SIG-M5 (cell line): ENCODE measurements around the gene SLC6A6.

Experiments
- DNase-seq: peaks from one replicate; lab custom pipeline; 2025; lab: John Stamatoyannopoulos, UW

SLC6A6 gene

DNA sequence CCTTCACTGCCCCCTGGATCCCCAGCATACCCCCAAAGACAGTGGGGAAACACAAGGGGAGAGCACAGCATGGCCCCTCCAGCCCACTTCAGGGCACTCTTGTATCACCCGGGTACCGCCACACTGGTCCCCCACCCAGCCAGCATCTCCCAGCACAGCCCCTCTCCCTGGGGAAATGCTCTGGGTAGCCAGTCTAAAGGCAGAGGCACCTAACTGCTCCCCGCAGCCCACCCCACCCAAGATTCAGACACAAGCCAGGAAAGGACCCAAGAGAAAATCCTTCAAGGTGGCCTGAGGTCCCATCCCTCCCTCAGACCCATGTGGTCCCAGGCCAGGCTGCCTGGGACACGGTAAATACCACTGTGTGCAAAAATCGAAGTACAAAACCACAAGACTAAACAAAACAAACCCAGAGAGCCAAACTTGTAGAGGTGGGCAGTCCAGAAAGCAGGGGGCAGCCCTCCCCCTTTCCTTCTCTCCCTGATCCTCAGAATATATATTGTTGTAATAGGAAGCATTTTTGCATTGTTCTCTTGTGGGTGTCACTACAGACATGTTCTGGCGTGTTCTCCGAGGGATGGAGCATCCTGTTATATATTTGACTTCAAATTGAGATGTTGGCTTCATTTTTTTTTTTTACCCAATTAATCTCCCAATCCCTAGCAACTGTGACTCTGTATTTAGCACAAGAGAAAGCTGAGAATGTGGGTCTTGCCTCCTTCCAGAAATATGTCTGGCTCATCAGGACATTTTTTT lies 86.1 kb downstream of the SLC6A6 start:
- no peak for DNase-seq

DNA sequence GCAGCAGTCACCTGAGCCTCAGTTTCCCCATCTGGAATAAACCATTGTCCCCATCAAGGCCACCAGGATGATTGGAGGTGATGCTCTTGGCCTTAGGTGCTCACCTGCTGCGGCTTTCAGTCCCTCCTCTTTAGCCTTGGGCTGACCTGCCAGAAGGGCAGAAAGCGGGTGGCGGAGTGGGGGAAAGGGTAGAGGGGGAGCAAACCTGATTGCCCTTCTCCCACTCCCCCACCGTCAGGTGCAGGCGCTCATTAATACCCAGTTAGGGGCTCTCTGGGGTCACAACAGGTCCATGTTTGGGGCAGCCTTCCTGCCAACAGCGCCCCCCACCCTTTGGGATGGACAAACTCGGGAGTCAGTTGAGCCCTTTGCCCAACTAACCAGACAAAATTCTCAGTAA lies 87.2 kb downstream of the SLC6A6 start:
- DNase-seq: no peak

DNA sequence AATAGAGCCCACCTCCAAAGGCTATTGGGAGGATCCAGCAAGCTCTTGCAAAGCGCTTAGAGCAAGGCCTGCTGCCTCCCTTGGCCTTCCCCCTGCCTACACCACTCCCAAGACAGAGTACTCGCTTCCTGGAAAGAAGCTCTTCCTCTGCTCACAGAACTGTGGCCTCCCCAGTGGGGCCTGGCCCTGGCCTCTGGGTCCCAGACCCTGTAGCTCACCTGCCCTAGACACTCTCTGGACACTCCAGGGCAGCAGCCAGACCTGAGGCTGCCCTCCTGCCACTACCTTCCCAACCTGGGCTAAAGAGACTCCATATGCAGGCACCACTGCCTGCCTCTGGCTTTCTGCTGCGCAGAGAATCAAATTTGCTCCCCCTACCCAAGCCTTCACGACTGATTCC lies 87.8 kb downstream of the SLC6A6 start:
- no peak for DNase-seq

DNA sequence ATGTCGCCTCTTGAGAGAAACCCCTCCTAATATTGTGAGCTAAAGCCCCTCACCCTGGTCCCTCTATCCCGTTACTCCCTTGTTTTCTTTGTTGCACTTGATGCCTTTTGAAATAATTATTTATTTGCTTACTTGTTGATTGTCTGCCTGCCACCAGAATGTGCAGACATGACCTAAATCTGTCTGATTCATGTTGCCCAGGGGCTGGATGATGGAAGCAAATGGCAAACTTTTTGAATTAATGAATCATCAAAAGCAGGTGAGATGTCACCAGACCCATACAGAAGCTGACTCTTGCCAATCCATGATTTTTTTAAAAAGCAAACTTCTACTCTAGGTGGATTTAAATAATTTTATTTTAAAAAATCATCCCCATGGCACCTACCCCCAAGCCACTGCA lies 88.4 kb downstream of the SLC6A6 start:
- DNase-seq: no peak

DNA sequence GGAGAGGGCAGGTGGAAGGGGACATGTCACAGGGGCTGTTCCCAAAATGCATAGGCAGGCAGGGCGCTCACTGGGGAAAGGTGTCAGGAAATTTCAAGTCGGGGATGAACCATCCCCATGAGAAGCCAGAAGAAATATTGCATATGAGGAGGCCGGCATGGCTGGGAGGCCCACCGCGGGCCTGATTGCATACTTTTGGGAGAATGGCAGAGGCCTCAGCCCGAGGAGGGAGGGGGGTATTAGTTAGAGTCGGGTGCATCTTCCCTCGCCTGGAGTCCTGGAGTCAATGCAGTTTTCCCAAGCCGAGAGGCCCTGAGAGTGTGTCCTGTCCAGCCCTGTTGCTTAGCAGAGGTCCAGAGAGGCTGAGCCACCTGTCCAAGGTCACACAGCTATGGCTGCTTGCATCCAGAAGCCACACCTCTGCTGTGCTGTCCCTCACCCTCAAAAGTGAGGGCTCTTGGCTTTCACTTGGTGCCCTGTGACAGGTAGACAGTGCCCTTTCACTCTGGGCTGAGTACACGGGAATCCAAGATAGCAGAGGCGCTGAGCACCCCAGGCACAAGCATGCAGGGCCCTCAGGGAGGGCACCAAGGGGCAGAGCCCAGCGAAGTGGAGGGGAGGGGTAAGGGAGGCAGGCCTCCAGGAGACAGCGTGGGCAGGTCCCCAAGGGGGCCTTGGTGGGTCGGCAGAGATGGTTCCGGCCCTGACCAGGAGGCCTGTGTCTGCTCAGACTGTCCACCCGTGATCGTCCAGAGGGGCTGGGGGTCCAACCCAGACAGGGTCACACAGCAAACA lies 89.2 kb downstream of the SLC6A6 start:
- no peak for DNase-seq

DNA sequence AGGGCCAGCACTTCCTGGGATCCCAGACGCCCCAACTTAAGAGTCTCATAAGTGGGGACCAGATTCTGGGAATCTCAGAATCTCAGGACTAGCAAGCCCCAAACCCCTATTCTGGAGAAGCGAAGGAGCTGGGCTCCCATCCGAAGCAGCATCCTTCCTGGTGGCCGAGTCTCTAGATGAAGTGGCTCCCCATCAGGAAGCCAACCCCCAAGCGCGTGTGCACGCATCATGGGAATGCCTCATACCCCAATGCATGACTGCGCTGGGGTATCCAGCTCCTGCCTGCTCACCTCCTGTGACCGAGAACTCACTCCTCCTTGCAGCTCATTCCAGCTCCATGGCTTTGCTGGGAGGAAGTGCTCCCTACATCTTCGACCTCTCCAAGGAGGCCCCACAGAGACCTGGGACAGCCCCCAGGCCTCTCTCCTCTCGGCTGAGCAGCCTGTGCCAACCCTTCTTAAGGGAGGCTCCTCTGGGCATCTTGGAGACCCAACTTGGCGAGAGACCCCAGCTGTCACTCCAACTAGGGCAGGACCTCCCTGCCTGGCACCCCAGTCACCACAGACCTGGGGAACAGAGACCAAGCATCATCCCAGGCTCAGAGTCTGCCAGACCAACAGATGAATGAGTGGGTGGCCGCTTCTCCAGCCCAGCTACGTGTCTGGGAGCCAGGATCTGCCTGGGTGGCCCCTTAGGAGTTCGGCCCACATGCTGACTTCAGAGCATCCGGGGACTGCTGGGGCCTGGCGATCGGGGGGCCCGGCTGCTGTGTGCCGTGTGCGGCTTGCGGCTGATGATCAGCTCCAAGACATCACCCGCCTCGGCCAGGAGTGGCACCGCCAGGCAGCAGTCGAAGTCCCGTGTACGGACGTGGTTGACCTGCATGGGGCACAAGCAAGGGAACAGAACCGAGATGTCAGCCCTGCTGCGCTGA lies 90.8 kb downstream of the SLC6A6 start:
- no peak for DNase-seq

DNA sequence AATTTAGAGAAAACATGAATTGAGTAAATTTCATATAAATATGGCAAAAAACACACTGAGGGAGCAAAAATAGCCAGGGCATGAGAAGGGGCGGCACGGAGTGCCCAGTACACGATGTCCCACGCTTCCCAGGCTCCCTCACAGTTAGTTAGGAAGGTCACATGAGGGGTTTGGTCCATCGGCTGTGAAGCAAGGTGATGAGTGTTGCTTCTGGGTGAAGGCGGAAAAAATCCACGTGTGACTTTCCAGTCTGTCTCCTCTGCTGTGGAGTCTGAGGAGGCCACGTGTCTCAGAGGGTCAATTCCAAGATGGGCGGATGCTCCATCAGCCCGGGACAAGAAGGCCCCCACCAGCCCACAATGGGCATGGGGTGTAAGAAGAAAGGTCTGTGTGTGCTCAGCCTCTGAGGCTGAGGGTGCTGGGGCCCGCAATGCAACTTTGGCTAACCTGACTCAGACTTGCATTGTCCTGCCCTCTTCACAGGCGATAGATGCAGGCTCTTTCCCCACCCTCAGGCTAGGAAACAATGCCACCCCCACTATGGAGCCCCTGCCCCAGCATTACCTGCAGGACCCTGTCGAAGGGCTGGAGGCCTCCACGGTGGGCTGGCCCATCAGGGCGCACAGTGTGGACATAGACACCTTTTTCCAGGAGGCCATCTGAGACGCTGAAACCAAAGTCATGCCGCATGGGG lies 92.0 kb downstream of the SLC6A6 start:
- DNase-seq: no peak

DNA sequence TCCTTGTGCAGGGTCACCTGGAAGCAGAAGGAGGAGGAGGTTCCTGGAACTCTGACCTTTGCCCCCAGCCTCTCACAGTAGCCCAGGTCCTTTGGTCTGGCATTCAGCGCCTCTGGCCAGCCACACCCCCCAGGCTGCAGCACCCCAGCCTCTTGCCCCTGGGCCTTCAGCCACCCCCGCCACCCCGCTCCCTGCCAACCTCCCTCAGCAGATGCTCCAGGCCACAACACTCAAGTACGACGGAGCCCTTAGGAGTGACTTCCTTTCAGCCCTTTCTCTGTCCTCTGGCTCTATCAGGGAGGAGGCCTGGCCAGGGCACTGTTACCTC lies 92.5 kb downstream of the SLC6A6 start:
- no peak for DNase-seq

DNA sequence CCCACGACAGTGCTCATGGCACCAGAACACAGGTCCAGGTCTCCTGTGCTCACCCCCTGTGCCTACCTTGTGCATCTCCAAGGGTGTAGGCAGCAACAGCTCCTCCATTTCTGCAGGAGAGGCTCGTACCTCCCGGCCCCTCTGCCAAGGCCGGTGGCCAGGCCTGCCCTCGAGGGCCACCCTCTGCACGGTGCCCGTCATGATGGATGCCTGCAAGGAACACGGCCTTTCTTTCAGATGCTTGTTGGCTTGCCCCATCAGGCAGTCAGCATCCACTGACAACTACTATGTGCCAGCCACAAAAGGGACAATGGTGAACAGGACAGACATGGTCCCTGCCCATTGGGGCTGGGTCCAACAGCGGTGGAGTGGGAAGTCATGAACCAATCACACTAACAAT lies 93.9 kb downstream of the SLC6A6 start:
- DNase-seq: no peak

DNA sequence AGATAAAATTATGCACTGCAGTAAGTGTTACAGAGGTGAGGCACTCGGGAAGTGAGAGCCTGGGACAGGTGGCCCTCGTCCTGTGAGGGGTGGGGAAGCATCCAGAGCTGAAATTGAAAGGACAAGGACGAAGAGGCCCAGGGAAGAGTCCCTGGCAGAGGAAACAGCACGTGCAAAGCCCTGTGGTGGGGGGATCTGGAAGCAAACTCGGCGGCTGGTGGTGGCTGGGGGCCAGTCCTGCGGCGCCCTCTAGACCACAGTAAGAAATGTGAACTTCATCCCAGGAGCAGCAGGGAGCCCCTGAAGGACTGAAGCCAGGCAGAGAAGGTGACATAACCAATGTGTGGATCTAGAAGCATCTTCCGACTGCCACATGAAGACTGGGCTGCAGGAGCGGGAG lies 94.9 kb downstream of the SLC6A6 start:
- DNase-seq: no peak

DNA sequence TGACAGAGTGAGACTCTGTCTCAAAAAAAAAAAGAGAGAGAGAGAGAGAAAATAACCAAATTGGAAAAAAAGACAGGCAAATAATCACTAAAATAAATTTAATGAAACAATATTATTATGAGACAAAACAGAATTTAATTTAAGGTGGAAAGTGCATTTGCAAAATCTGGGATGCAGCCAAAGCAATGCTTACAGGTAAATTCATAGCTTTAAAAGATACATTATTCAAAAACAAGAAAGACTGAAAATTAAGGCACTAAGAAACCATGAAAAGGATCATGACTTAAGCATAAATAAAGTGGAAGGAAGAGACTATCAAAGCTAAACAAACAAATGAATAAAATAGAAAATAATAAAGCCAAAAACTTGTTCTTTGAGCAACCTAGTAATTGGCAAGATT lies 100.1 kb downstream of the SLC6A6 start:
- DNase-seq: no peak

DNA sequence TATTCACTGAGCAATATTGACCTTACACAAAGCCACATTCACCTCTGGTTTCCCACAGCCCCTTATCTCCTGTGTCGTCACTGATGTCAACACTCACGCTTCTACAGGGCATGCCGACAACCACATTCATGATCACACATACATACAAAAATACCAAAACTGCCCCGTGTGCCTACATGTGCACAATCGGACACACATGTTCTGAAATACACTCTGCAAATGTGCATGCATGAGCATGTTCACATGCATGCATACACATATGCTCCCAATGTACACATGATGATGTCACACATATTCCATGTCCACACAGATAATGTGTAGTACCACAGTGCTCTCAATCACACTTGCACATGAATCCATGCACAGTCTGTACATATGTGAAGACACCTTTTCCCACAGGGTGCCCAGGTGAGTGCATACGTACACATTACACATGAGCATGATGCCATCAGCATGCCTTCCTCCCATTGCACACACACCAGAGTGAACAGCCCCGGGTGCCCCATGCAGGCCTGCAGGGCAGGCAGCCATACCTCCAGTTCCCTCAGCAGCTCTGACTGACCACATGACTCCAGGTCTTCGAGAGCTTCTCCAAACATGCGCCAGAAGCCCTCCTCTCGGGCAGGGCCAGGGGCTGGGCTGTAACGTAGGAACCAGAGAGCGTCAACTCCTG lies 100.8 kb downstream of the SLC6A6 start:
- DNase-seq: no peak

DNA sequence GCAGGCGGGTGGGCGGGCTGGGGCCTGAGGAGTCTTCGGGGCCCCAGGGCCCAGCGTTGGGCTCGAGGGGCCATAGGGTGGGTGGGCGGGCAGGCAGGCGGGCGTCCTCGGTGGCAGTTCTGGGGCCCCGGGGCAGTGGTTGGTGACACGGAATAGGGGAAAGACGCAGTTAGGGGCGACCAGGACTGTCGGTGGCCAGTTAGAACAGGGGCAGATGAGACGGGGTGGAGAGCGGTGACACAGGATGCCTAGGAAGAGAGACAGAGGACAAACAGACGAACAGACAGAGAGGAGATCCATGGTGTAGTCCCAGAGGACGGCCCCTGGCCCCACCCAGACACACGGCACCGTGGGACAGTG lies 101.3 kb downstream of the SLC6A6 start:
- no peak for DNase-seq

DNA sequence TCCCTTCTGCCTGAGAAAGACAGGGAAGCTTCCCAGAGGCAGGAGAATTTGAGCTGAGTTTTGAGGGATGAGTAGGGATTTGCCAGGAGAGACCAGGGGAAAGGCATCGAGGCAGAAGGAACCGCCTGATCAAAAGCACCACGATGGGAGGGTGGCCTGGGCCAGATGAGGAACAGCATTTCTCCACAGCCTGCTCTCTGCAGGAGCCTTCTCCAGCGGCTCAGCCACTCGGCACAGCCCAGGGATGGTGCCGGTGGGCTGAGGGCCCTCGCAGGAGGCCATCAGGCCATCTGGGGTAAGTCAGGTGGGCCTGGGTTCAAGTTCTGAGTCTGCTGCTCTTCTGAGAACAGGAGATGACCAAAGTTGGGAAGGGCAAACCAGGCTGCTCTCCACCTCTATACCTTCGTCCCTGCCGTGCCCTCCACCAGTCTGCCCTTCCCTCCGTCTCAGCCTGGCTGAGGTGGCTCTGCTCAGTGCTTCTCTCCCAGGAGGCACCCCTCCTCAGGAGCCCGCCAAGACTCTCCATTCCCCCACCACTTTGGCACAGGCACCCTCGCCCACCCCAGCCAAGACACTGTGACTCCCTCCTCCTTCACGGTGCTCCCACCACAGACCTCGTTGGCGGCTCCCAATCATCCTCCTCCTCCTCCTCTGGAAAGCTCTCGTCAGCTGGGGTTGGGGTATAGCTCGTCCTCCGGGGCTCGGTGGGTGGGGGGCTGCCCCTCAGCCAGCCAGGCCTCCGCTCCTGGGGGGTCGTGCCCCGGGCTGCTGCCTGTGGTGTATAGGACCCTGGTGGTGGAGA lies 102.8 kb downstream of the SLC6A6 start:
- DNase-seq: no peak

DNA sequence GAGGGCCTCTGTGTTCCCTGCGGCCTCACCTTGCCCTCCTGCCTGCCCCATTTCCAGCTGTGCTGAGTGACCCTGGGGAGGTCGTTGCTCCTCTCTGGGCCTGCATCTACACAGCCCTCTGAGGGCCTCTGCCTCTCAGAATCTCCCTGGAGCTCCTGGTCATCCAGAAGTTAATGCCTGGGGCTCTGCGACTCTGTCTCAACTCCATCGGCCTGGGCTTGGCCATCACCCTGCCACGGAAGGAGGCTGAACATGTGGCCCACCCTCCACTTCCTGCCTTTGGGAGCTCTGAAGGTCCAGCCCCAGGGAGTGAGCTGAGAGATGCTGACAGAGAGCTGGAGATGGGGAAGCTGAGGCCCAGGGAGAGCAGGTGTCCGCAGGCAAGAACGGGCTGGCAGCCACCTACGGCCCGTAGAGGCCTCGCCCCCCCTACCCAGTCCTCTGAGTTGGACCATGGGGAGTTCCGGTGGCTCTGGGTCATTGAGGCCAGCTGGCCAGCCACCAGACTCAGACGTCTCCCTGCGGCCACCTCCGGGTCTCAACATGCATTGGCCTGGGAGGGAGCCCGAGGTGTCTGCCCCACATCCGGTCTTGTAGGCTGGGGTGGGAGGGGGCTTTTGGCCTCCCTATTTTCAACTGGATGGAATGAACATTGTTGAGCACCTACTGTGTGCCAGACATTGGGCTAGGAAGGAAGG lies 103.5 kb downstream of the SLC6A6 start:
- no peak for DNase-seq

DNA sequence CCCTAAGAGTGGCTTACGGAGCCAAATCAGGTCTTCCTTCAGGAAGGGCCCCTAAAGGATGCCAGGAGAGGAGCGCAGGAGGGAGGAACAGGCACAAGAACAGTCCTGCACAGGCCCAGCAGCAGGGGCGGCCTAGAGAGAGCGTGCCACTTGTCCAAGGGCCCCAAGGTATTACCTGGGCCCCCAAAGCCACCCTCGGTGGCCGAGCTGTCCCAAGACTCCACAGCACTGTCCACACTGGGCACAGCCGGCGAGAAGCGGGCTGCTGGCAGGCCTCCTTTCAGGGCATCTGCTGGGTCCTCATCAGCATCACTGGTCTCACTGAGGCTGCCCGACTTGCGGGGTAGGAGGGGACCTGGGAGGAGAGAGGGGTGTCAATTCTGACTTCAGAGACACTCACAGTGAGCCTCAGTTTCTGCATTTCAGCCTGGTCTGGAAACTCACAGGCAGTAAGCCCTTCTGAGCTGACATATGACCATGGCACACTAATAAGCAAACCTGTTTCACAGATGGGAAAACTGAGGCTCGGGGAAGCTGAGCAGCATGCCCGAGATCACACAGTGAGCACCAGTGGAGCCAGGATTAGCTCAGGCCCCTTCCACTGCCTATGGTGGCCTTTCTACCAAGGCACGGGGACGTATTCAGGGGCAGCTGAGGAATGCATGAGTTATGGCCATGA lies 104.4 kb downstream of the SLC6A6 start:
- DNase-seq: no peak

DNA sequence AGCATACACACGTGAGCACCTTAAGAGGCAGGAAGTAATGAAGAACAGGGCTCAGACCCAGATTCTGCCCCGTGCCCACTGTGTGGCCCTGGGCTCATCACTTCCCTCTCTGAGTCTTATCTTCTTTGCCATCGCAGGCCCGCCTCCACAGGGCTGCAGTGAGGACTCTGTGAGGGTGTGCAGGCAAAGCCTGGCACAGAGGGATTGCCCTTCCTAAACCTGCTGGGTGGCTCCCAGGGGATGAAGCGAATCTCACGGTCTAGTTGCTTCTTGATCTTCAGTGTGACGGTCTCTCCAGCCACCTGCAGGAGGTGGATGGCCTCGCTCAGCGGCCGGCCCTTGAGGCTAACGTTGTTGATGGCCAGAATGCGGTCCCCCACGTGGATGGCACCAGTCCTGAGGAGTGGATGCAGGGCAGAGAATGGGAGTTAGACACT lies 104.9 kb downstream of the SLC6A6 start:
- DNase-seq: no peak

DNA sequence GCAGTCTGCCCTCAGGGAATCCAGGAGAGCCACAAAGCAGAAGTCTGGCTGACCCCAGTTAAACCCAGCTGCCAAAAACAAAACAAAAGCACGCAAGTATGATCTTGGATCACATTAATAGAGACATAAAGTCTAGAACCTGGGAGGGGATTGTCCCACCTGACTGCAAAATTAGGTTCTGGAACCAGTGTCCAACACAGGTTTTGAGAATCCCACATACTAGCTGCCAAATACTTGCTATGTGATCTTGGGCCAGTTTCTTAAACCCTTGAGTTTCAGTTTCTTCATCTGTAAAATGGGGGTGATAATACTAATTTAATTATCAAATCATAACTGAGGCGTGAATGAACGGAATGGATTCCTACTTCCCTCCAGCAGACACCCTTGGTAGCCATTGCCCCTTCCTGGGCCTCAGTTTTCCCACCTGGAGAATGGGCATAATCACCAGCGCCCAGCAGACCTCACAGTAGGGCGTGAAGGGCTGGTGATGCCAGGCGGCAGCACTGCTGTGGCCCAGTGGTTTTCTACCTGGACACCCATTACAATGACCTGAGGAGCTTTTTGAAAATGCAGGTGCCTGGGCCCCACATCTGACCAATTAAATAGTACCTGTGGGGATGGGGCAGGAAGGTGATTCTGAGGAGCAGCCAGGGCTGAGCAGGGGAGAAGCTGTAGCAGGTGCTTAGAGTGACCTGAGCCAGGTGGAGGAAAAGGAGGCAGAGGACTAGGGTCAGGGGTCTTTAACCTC lies 105.5 kb downstream of the SLC6A6 start:
- DNase-seq: no peak

DNA sequence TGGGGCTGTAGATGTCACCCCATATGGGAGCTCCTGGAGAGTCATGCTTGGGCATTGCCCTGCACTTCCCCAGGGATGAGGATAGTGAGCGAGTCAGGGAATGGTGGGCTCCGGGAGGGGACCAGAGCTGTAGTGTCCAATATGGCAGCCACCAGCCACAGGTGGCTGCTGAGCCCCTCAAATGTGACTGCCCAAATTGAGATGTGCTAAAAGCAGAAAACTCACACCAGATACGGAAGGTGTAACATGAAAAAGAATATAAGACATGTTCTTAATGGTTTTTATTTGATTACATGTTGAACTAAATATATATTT lies 106.1 kb downstream of the SLC6A6 start:
- no peak for DNase-seq
